ENCODE data around the gene PUS3.
"Not testable (repeated sequence)": the region's sequence is repeated elsewhere in the genome, so short reads cannot be mapped to it uniquely, and the experiment has no call there.

Gene PUS3

DNA sequence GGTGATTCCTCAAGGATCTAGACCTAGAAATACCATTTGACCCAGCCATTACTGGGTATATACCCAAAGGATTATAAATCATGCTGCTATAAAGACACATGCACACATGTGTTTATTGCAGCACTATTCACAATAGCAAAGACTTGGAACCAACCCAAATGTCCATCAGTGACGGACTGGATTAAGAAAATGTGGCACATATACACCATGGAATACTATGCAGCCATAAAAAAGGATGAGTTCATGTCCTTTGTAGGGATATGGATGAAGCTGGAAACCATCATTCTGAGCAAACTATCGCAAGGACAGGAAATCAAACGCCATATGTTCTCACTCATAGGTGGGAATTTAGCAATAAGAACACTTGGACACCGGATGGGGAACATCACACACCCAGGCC is 37.7 kb downstream of the PUS3 start:
- DNase-seq (ENCODE audit: low read depth), result not testable (repeated sequence)

DNA sequence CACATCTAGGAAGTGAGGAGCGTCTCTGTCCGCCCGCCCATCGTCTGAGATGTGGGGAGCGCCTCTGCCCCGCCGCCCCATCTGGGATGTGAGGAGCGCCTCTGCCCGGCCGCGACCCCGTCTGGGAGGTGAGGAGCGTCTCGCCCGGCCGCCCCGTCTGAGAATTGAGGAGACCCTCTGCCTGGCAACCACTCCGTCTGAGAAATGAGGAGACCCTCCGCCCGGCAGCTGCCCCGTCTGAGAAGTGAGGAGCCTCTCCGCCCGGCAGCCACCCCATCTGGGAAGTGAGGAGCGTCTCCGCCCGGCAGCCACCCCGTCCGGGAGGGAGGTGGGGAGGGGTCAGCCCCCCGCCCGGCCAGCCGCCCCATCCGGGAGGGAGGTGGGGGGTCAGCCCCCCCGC is 40.2 kb downstream of the PUS3 start:
- not testable (repeated sequence) for DNase-seq (ENCODE audit: low read depth)

DNA sequence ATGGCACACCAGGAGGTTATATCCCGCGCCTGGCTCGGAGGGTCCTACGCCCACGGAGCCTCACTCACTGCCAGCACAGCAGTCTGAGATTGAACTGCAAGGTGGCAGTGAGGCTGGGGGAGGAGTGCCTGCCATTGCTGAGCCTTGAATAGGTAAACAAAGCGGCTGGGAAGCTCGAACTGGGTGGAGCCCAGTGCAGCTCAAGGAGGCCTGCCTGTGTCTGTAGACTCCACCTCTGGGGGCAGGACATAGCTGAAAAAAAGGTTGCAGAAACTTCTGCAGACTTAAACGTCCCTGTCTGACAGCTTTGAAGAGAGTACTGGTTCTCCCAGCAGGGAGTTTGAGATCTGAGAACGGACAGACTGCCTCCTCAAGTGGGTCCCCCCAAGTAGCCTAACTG is 45.3 kb downstream of the PUS3 start:
- not testable (repeated sequence) for DNase-seq (ENCODE audit: low read depth)

DNA sequence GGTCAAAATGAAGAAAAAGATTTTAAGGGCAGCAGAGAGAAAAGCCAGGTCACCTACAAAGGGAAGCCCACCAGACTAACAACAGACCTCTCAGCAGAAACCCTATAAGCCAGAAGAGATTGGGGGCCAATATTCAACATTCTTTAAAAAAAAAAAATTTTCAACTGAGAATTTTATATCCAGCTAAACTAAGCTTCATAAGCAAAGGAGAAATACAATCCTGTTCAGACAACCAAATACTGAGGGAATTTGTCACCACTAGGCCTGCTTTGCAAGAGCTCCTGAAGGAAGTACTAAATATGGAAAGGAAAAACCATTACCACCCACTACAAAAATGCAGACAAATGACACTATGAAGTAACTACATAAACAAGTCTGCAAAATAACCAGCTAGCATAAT is 56.8 kb downstream of the PUS3 start:
- peak; percentile 1 for DNase-seq (ENCODE audit: low read depth)

Data from EH (cell line).